ENCODE data around the gene IL12B.

- TF ChIP-seq CTCF (IDR thresholded peaks at IDR 0.05; ENCODE audit: insufficient read depth, low read length, poor library complexity, severe bottlenecking) (no peak), EZH2phosphoT487 (conservative IDR thresholded peaks at IDR 0.05; ENCODE audit: low read length) (no peak)
Observed at GRCh38 chr5:159338118-159338517, 7.8 kb upstream of the IL12B start.
